Measurements from ENCODE around the gene FNDC8.

GRCh38 chr17:35116845-35117244, 4.6 kb upstream of the FNDC8 start:
- no peak for TF ChIP-seq CTCF (IDR thresholded peaks at IDR 0.05)
- no peak for TF ChIP-seq MXI1 (IDR thresholded peaks at IDR 0.05; ENCODE audit: low read depth, low read length)
- TF ChIP-seq NRF1 (IDR thresholded peaks at IDR 0.05; ENCODE audit: low read depth, low read length), result no peak
